H1 (cell line): Measurements from ENCODE around the gene DNAJC17. TPM values are rescaled to one million over a fixed set of nuclear protein-coding genes. Genes with fewer than 3 reads are reported as not detected.

Experiments used
- CTCF ChIA-PET: fragments of 300-600 bp; sonication (Branson Sonifier 250); formaldehyde crosslinking; loops from one replicate; lab custom pipeline; 2021; ENCODE audit not compliant: partially characterized antibody; lab: Charles Lee
- POLR2A ChIA-PET: fragments of 300-600 bp; sonication (Branson Sonifier 250); formaldehyde crosslinking; loops from one replicate; lab custom pipeline; 2021; ENCODE audit warnings: inconsistent platforms; ENCODE audit not compliant: partially characterized antibody; lab: Charles Lee
- DNase-seq, 2 experiments: peaks; one replicate each; pipeline versions ENCODE4 v3.0.0 to v3.0.0-alpha.2; 2010 to 2022; ENCODE audit warnings: low spot score in 2 of 2, low read depth in 1 of 2, mixed read lengths in 1 of 2
- FAIRE-seq: peaks from 2 replicates; lab custom pipeline; 2011; peaks lifted over from hg19 to GRCh38; lab: Jason Lieb, UNC
- H2AFZ ChIP-seq: 2 replicates; pipeline ENCODE4 v1.8.1; 2012; ENCODE audit warnings: low read length, inconsistent platforms
- H2AK5ac ChIP-seq: 2 replicates; pipeline ENCODE4 v1.6.1; 2013; ENCODE audit warnings: low read depth, low read length
- H2BK120ac ChIP-seq: replicated peaks from 2 replicates; pipeline ENCODE3; 2013; ENCODE audit warnings: low read depth, low read length, inconsistent platforms
- H2BK12ac ChIP-seq: 2 replicates; pipeline ENCODE4 v1.6.1; 2013; ENCODE audit warnings: low read depth, low read length
- H2BK15ac ChIP-seq: 2 replicates; pipeline ENCODE4 v1.6.1; 2013; ENCODE audit warnings: low read length
- H2BK20ac ChIP-seq: 2 replicates; pipeline ENCODE4 v1.6.1; 2013; ENCODE audit warnings: low read length
- H2BK5ac ChIP-seq: 2 replicates; pipeline ENCODE4 v1.6.1; 2013; ENCODE audit warnings: low read depth, low read length
- H3K14ac ChIP-seq: 2 replicates; pipeline ENCODE4 v1.6.1; 2013; ENCODE audit warnings: inconsistent platforms; ENCODE audit not compliant: insufficient read length
- H3K18ac ChIP-seq: 2 replicates; pipeline ENCODE4 v1.6.1; 2013; ENCODE audit warnings: low read length; ENCODE audit errors: extremely low read depth
- H3K23ac ChIP-seq: 2 replicates; pipeline ENCODE4 v1.6.1; 2013; ENCODE audit warnings: inconsistent platforms; ENCODE audit not compliant: insufficient read length
- H3K23me2 ChIP-seq: 2 replicates; pipeline ENCODE4 v1.6.1; 2013; ENCODE audit warnings: low read depth, low read length
- H3K27ac ChIP-seq: 2 replicates; pipeline ENCODE4 v1.6.1; 2011; ENCODE audit warnings: low read depth, low read length, inconsistent platforms
- H3K27me3 ChIP-seq, 4 experiments: replicated peaks in 1 of 4; 1 replicate in 1 of 4; 2 replicates in 3 of 4; pipeline versions ENCODE4 v1.6.1 to v1.8.1; 2011 to 2013; ENCODE audit warnings: low read length in 3 of 4, mild to moderate bottlenecking in 3 of 4, inconsistent platforms in 2 of 4, mixed read lengths in 2 of 4, moderate library complexity in 1 of 4; ENCODE audit not compliant: control insufficient read depth in 3 of 4, insufficient read depth in 3 of 4; ENCODE audit errors: extremely low read depth in 1 of 4
- H3K36me3 ChIP-seq, 4 experiments: 2 replicates each; pipeline versions ENCODE4 v1.6.1 to v1.8.1; 2011 to 2013; ENCODE audit warnings: mild to moderate bottlenecking in 4 of 4, low read length in 3 of 4, moderate library complexity in 2 of 4, control low read depth in 1 of 4, inconsistent platforms in 1 of 4; ENCODE audit not compliant: insufficient read depth in 4 of 4, control insufficient read depth in 2 of 4
- H3K4ac ChIP-seq: replicated peaks from 2 replicates; pipeline ENCODE3; 2013; ENCODE audit warnings: low read length, low read depth, mixed read lengths, inconsistent platforms; ENCODE audit not compliant: insufficient read length
- H3K4me1 ChIP-seq, 4 experiments: replicated peaks in 1 of 4; 1 replicate in 1 of 4; 2 replicates in 3 of 4; pipeline versions ENCODE4 v1.6.1 to v1.8.1; 2011 to 2013; ENCODE audit warnings: low read length in 3 of 4, inconsistent platforms in 2 of 4, mixed read lengths in 1 of 4; ENCODE audit not compliant: insufficient read depth in 4 of 4, control insufficient read depth in 3 of 4
- H3K4me2 ChIP-seq, 2 experiments: 2 replicates each; pipeline versions ENCODE4 v1.6.1 to v1.8.1; 2011 to 2013; ENCODE audit warnings: low read depth in 2 of 2, low read length in 2 of 2, control low read depth in 1 of 2, inconsistent platforms in 1 of 2, mild to moderate bottlenecking in 1 of 2; ENCODE audit not compliant: insufficient read depth in 1 of 2
- H3K4me3 ChIP-seq, 4 experiments: fragments of 200-600, 300-600 bp in 1 of 4; sonication (generic), shearing (Covaris generic), sonication (Bioruptor Twin) in 1 of 4; 2 replicates each; pipeline versions ENCODE4 v1.5.1 to v1.8.1; 2011 to 2016; ENCODE audit warnings: low read length in 4 of 4, low read depth in 3 of 4, control low read depth in 2 of 4, inconsistent platforms in 2 of 4, mild to moderate bottlenecking in 2 of 4, mixed read lengths in 1 of 4, moderate library complexity in 1 of 4; ENCODE audit not compliant: insufficient read depth in 2 of 4; ENCODE audit errors: extremely low read depth in 1 of 4
- H3K56ac ChIP-seq: replicated peaks from 2 replicates; pipeline ENCODE3; 2013; ENCODE audit warnings: low read depth, mild to moderate bottlenecking, mixed read lengths, low read length, inconsistent platforms; ENCODE audit not compliant: insufficient read length
- H3K79me1 ChIP-seq: 2 replicates; pipeline ENCODE4 v1.6.1; 2013; ENCODE audit warnings: low read depth, low read length, control low read depth
- H3K79me2 ChIP-seq, 2 experiments: 2 replicates each; pipeline versions ENCODE4 v1.6.1 to v1.8.1; 2012 to 2013; ENCODE audit warnings: low read length in 2 of 2, mild to moderate bottlenecking in 2 of 2, inconsistent platforms in 1 of 2; ENCODE audit not compliant: insufficient read depth in 2 of 2, control insufficient read depth in 1 of 2
- H3K9ac ChIP-seq, 4 experiments: replicated peaks in 1 of 4; 1 replicate in 1 of 4; 2 replicates in 3 of 4; pipeline versions ENCODE4 v1.6.1 to v1.8.1; 2011 to 2013; ENCODE audit warnings: low read depth in 3 of 4, low read length in 3 of 4, control low read depth in 2 of 4, mild to moderate bottlenecking in 2 of 4, moderate library complexity in 2 of 4, inconsistent platforms in 1 of 4; ENCODE audit errors: extremely low read depth in 1 of 4
- H3K9me3 ChIP-seq, 2 experiments: 2 replicates each; pipeline versions ENCODE4 v1.6.1 to v1.8.1; 2012 to 2013; ENCODE audit warnings: mild to moderate bottlenecking in 2 of 2, moderate library complexity in 2 of 2, control low read depth in 1 of 2, inconsistent platforms in 1 of 2, low read depth in 1 of 2, low read length in 1 of 2, mixed read lengths in 1 of 2; ENCODE audit not compliant: insufficient read depth in 2 of 2
- H4K20me1 ChIP-seq, 2 experiments: replicated peaks in 1 of 2; 2 replicates each; pipeline versions ENCODE3 to v1.8.1; 2011 to 2013; ENCODE audit warnings: inconsistent platforms in 2 of 2, low read length in 2 of 2, mild to moderate bottlenecking in 1 of 2; ENCODE audit not compliant: insufficient read depth in 2 of 2, control insufficient read depth in 1 of 2
- H4K5ac ChIP-seq: 2 replicates; pipeline ENCODE4 v1.6.1; 2013; ENCODE audit warnings: low read length, low read depth, mixed read lengths, inconsistent platforms; ENCODE audit not compliant: insufficient read length
- H4K8ac ChIP-seq: 2 replicates; pipeline ENCODE4 v1.8.0; 2013; ENCODE audit warnings: mild to moderate bottlenecking, moderate library complexity, low read length, inconsistent platforms; ENCODE audit not compliant: insufficient read depth; ENCODE audit errors: extremely low read depth
- H4K91ac ChIP-seq: replicated peaks from 2 replicates; pipeline ENCODE3; 2013; ENCODE audit warnings: low read length, mixed read lengths, inconsistent platforms; ENCODE audit not compliant: insufficient read length
- CBX5 ChIP-seq: fragments of 300-800, 300-1000 bp; sonication (generic); IDR thresholded peaks from 2 replicates; pipeline ENCODE4 v1.7.1; 2016; ENCODE audit warnings: antibody characterized with exemption, low read length, low read depth
- CREB1 ChIP-seq: IDR thresholded peaks from 2 replicates; pipeline ENCODE4 v1.6.1; 2012; ENCODE audit warnings: inconsistent platforms
- HDAC2 ChIP-seq, 2 experiments: fragments of 300-600 bp in 1 of 2; sonication (generic) in 1 of 2; IDR thresholded peaks; 2 replicates each; pipeline ENCODE4 v1.6.1; 2011 to 2012; ENCODE audit warnings: low read depth in 2 of 2, low read length in 2 of 2, mild to moderate bottlenecking in 2 of 2, moderate library complexity in 2 of 2, borderline replicate concordance in 1 of 2, inconsistent platforms in 1 of 2
- POLR2AphosphoS5 ChIP-seq: IDR thresholded peaks from 2 replicates; pipeline ENCODE4 v1.6.1; 2011; ENCODE audit warnings: low read depth, low read length
- RFX5 ChIP-seq: IDR thresholded peaks from 2 replicates; pipeline ENCODE4 v1.6.1; 2011; ENCODE audit warnings: low read depth, low read length, improper control_type of control experiment, borderline replicate concordance
- RXRA ChIP-seq: IDR thresholded peaks from 2 replicates; pipeline ENCODE4 v1.6.1; 2011; ENCODE audit warnings: low read depth, mild to moderate bottlenecking, low read length, moderate library complexity; ENCODE audit not compliant: insufficient read depth
- SIX5 ChIP-seq: IDR thresholded peaks from 2 replicates; pipeline ENCODE4 v1.6.1; 2011; ENCODE audit warnings: mild to moderate bottlenecking, low read depth, low read length
- TCF12 ChIP-seq: IDR thresholded peaks from 2 replicates; pipeline ENCODE4 v1.6.1; 2011; ENCODE audit warnings: low read depth, mild to moderate bottlenecking, low read length
- whole genome bisulfite sequencing, 2 experiments: shearing (Covaris generic) in 1 of 2; methylation state at CpG; one replicate each; pipeline versions ENCODE4 v1.1.6 to v1.1.7; 2013 to 2015; ENCODE audit warnings: low lambda C conversion rate in 2 of 2, mixed read lengths in 2 of 2, inconsistent platforms in 1 of 2, low coverage in 1 of 2, missing lambda C conversion rate in 1 of 2; ENCODE audit not compliant: insufficient replicate concordance in 2 of 2, insufficient coverage in 1 of 2, insufficient read length in 1 of 2; ENCODE audit errors: extremely low coverage in 1 of 2, missing lambda C conversion rate in 1 of 2; 5-methylcytosine and 5-hydroxymethylcytosine counted together
- polyA plus RNA-seq, 7 experiments: library from polyadenylated mRNA; depleted of rRNA in 3 of 7; stranded (reverse) in 5 of 7; unstranded in 2 of 7; fragments of >200 nt in 5 of 7; fragments of 200-250 nt in 2 of 7; gene quantifications; 1 replicate in 5 of 7; 2 replicates in 1 of 7; 4 replicates in 1 of 7; pipeline versions ENCODE4 v1.2.1 to v1.2.3, GENCODE V29; 2011 to 2013; ENCODE audit warnings: missing spikeins in 2 of 7, mixed read lengths in 2 of 7
- total RNA-seq: library from RNA; stranded (reverse); fragmentation: NEBNext Ultra II Directional; extraction: Animal tissue kit (Norgen Biotek cat#: 25700); gene quantifications from 2 replicates; pipeline ENCODE4 v1.2.1, GENCODE V29; 2021
- TF ChIP-seq, protein P1 (sequence below), 3 experiments: IDR thresholded peaks; 1 replicate in 2 of 3; 2 replicates in 1 of 3; pipeline versions ENCODE4 v1.5.1 to v1.6.1; 2011; ENCODE audit warnings: low read length in 3 of 3, mild to moderate bottlenecking in 3 of 3, inconsistent platforms in 2 of 3, low read depth in 1 of 3, moderate library complexity in 1 of 3; ENCODE audit not compliant: insufficient read depth in 1 of 3; ENCODE audit errors: control extremely low read depth in 1 of 3
- TF ChIP-seq, protein P2 (sequence below): IDR thresholded peaks from 2 replicates; pipeline ENCODE4 v1.6.1; 2012; ENCODE audit warnings: inconsistent platforms

The DNAJC17 gene
- total and polyA plus RNA-seq, 2 of the 8 experiments (the other 6 are each of a cell fraction or from before 2014, with no cell fraction given), result 39.5 to 45.4 TPM

DNA sequence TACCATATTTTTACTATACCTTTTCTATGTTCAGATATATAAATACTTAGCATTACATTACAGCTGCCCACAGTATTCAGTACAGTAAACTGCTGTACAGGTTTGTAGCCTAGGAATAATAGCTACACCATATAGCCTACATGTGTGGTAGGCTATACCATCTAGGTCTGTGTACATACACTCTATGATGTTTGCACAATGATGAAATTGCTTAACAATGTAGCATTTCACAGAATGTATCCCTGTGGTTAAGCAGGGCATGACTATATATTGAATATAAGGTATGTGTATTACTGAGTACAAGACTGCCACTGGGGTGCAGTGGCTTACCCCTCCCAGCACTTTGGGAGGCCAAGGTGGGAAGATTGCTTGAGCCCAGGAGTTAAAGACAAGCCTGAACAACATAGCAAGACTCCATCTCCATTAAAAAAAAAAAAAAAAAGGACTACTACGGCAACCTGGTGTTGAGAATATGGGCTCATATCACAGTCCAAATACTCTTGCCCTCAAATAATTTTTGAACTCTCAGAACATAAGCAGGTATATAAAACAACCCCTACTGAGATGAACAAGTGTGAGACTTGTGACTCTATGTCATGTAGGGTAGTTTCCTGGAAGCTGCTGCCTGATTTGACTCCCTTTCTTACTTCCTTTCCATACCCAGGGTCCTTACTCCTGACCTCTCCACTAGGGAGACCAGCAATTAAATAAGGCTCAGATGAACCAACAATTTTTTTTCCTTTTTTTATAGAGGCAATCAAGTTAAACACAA, 16.5 kb upstream of the DNAJC17 start:
- FAIRE-seq, result no peak
- H2AFZ ChIP-seq, result no peak overlapping the region
- H2BK20ac ChIP-seq, result no peak overlapping the region
- H3K36me3 ChIP-seq, result no peaks in the 10 kb centered on the region
- H2BK5ac ChIP-seq, result no peak overlapping the region
- POLR2A ChIA-PET, result no interaction called here
- no peak overlapping the region for H3K4me2 ChIP-seq
- no peak overlapping the region for H4K5ac ChIP-seq
- no peak overlapping the region for H2AK5ac ChIP-seq
- no peak overlapping the region for H2BK12ac ChIP-seq
- H3K27ac ChIP-seq, result no peak overlapping the region
- H2BK15ac ChIP-seq, result no peak overlapping the region
- no peak overlapping the region for H3K4ac ChIP-seq
- no peaks in the 10 kb centered on the region for H3K79me1 ChIP-seq
- CTCF ChIA-PET, result interaction anchor here (2.0 kb wide), 1 partner anchor 34 kb away, joined by 5 read pairs; no protein-coding TSS in a partner anchor
- H3K4me3 ChIP-seq, result no peak overlapping the region
- no peak overlapping the region for H3K56ac ChIP-seq
- no peak for DNase-seq
- no peak overlapping the region for H3K9ac ChIP-seq
- no peak overlapping the region for H3K23ac ChIP-seq
- no peaks in the 10 kb centered on the region for H4K20me1 ChIP-seq
- H3K14ac ChIP-seq, result no peak overlapping the region
- H2BK120ac ChIP-seq, result no peak overlapping the region
- no peaks in the 10 kb centered on the region for H3K79me2 ChIP-seq
- WGBS, 2 experiments, result 86% methylated on average over 1 of the region's 1 CpG; no CpG with 5 or more reads in 1 of the 2 experiments
- H4K8ac ChIP-seq, result no peak overlapping the region
- no peaks in the 10 kb centered on the region for H3K9me3 ChIP-seq
- no peaks in the 10 kb centered on the region for H3K27me3 ChIP-seq
- H3K23me2 ChIP-seq, result no peaks in the 10 kb centered on the region
- no peak overlapping the region for H4K91ac ChIP-seq
- no peaks in the 10 kb centered on the region for H3K4me1 ChIP-seq
- no peak overlapping the region for H3K18ac ChIP-seq
- no peak for TF ChIP-seq TCF12
- no peak for TF ChIP-seq CBX5
- no peak for TF ChIP-seq CREB1
- no peak for TF ChIP-seq RXRA
- no peak for TF ChIP-seq SIX5
- TF ChIP-seq, protein P1, sequence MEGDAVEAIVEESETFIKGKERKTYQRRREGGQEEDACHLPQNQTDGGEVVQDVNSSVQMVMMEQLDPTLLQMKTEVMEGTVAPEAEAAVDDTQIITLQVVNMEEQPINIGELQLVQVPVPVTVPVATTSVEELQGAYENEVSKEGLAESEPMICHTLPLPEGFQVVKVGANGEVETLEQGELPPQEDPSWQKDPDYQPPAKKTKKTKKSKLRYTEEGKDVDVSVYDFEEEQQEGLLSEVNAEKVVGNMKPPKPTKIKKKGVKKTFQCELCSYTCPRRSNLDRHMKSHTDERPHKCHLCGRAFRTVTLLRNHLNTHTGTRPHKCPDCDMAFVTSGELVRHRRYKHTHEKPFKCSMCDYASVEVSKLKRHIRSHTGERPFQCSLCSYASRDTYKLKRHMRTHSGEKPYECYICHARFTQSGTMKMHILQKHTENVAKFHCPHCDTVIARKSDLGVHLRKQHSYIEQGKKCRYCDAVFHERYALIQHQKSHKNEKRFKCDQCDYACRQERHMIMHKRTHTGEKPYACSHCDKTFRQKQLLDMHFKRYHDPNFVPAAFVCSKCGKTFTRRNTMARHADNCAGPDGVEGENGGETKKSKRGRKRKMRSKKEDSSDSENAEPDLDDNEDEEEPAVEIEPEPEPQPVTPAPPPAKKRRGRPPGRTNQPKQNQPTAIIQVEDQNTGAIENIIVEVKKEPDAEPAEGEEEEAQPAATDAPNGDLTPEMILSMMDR (IDR thresholded peaks at IDR 0.05; ENCODE audit: control extremely low read depth in 1 of 3, insufficient read depth in 1 of 3, low read depth in 1 of 3, low read length in 3 of 3), result no peak
- TF ChIP-seq POLR2AphosphoS5, result no peak
- TF ChIP-seq, protein P2, sequence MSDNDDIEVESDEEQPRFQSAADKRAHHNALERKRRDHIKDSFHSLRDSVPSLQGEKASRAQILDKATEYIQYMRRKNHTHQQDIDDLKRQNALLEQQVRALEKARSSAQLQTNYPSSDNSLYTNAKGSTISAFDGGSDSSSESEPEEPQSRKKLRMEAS, result no peak
- no peak for TF ChIP-seq HDAC2 (IDR thresholded peaks at IDR 0.05; ENCODE audit: borderline replicate concordance in 1 of 2, low read depth in 2 of 2, low read length in 2 of 2)
- TF ChIP-seq RFX5, result no peak
